Sigmoid colon (tissue), 4 donors: ENCODE results near the gene RBBP8NL.

Experiments used
- CTCF ChIP-seq, 4 experiments: fragments of 450-650 bp in 3 of 4; fragments of 200-600 bp in 1 of 4; IDR thresholded peaks; one replicate each; pipeline ENCODE4 v1.5.1; 2016 to 2019; ENCODE audit warnings: antibody characterized with exemption in 4 of 4, mild to moderate bottlenecking in 3 of 4, moderate library complexity in 2 of 4
- EP300 ChIP-seq, 4 donors: sonication (generic); formaldehyde crosslinking; IDR thresholded peaks; one replicate each; pipeline ENCODE4 v1.6.1; 2017; ENCODE audit warnings: antibody characterized with exemption in 4 of 4
- POLR2A ChIP-seq, 2 donors: fragments of 450-650 bp; IDR thresholded peaks; one replicate each; pipeline ENCODE4 v1.6.1; 2016; ENCODE audit warnings: antibody characterized with exemption in 2 of 2, mild to moderate bottlenecking in 2 of 2, moderate library complexity in 2 of 2
- POLR2AphosphoS5 ChIP-seq, 4 donors: sonication (generic); formaldehyde crosslinking; IDR thresholded peaks; one replicate each; pipeline ENCODE4 v1.6.1; 2017; ENCODE audit warnings: antibody characterized with exemption in 4 of 4

GRCh38 chr20:62404112-62404665 lies 23.1 kb downstream of the RBBP8NL start:
- no peak for TF ChIP-seq CTCF (IDR thresholded peaks at IDR 0.05)
- TF ChIP-seq POLR2A (IDR thresholded peaks at IDR 0.05) = no peak
- no peak for TF ChIP-seq POLR2AphosphoS5 (IDR thresholded peaks at IDR 0.05)
- TF ChIP-seq EP300 (IDR thresholded peaks at IDR 0.05) = no peak
